A549 (cell line): ENCODE data around the gene HIVEP3. TPM values are rescaled to one million over a fixed set of nuclear protein-coding genes. Genes with fewer than 3 reads are reported as not detected.

ENCODE experiments used
- ATAC-seq, 2 experiments: fragments of 200-7000 bp in 1 of 2; fragments of >200 bp in 1 of 2; cut with Nextera tagmentation in 1 of 2; cut with Tn5 transposase in 1 of 2; 3 replicates each; pipeline versions ENCODE4 v1.8.0 to v1.9.1; 2018 to 2020; ENCODE audit warnings: mild to moderate bottlenecking in 1 of 2, moderate library complexity in 1 of 2
- CTCF ChIA-PET: fragments of 300-600 bp; sonication (Branson Sonifier 250); formaldehyde crosslinking; extraction: SDS; loops from one replicate; lab custom pipeline; 2021; ENCODE audit warnings: antibody characterized with exemption, inconsistent platforms; lab: Yijun Ruan, JAX
- POLR2A ChIA-PET: fragments of 350-600 bp; formaldehyde crosslinking; extraction: SDS; loops from one replicate; lab custom pipeline; 2021; ENCODE audit warnings: antibody characterized with exemption, inconsistent platforms; lab: Yijun Ruan, JAX
- DNase-seq, 2 experiments: peaks; one replicate each; pipeline versions ENCODE4 v3.0.0 to v3.0.0-alpha.2; 2011 to 2016; ENCODE audit warnings: low read depth in 1 of 2, low spot score in 1 of 2
- FAIRE-seq: peaks from 2 replicates; lab custom pipeline; 2011; peaks lifted over from hg19 to GRCh38; lab: Jason Lieb, UNC
- H3K27ac ChIP-seq, 2 experiments: fragments of >200 bp; sonication (Bioruptor Twin); formaldehyde crosslinking; 3 replicates each; pipeline ENCODE4 v1.5.1; 2016 to 2017
- H3K4me1 ChIP-seq: fragments of >200 bp; sonication (Bioruptor Twin); formaldehyde crosslinking; 3 replicates; pipeline ENCODE4 v1.6.1; 2016
- H3K4me2 ChIP-seq: fragments of >200 bp; sonication (Bioruptor Twin); formaldehyde crosslinking; 3 replicates; pipeline ENCODE4 v1.6.1; 2016
- H3K4me3 ChIP-seq: fragments of >200 bp; sonication (Bioruptor Twin); formaldehyde crosslinking; 3 replicates; pipeline ENCODE4 v1.5.1; 2016
- H3K9me3 ChIP-seq: fragments of >200 bp; sonication (Bioruptor Twin); formaldehyde crosslinking; 3 replicates; pipeline ENCODE4 v1.6.1; 2016
- BCL3 ChIP-seq: fragments of >200 bp; sonication (Bioruptor Twin); formaldehyde crosslinking; IDR thresholded peaks from 3 replicates; pipeline ENCODE4 v1.6.1; 2016
- BHLHE40 ChIP-seq: IDR thresholded peaks from 2 replicates; pipeline ENCODE4 v1.6.1; 2012; ENCODE audit warnings: low read depth, low read length, inconsistent platforms
- CEBPB ChIP-seq, 2 experiments: fragments of >200 bp in 1 of 2; sonication (Bioruptor Twin) in 1 of 2; formaldehyde crosslinking in 1 of 2; IDR thresholded peaks; 2 replicates each; pipeline ENCODE4 v1.6.1; 2012 to 2016
- CHD2 ChIP-seq: fragments of 150-350 bp; IDR thresholded peaks from 2 replicates; pipeline ENCODE4 v1.6.1; 2014; ENCODE audit warnings: low read length; ENCODE audit not compliant: partially characterized antibody
- CHD4 ChIP-seq: fragments of 200-600 bp; sonication (generic); IDR thresholded peaks from 2 replicates; pipeline ENCODE4 v1.6.1; 2016; ENCODE audit warnings: antibody characterized with exemption, mild to moderate bottlenecking, borderline replicate concordance
- CTCF ChIP-seq: fragments of >200 bp; sonication (Bioruptor Twin); formaldehyde crosslinking; IDR thresholded peaks from 3 replicates; pipeline ENCODE4 v1.5.1; 2016
- E2F6 ChIP-seq: IDR thresholded peaks from 2 replicates; pipeline ENCODE4 v1.6.1; 2012; ENCODE audit warnings: low read depth, borderline replicate concordance
- EHF ChIP-seq: fragments of 250-450 bp; sonication (Bioruptor Pico); IDR thresholded peaks from 2 replicates; pipeline ENCODE4 v1.5.0; 2020; ENCODE audit warnings: mild to moderate bottlenecking
- EP300 ChIP-seq, 2 experiments: fragments of >200 bp; sonication (Bioruptor Twin); formaldehyde crosslinking; IDR thresholded peaks; 2 replicates in 1 of 2; 3 replicates in 1 of 2; pipeline ENCODE4 v1.6.1; 2016 to 2017
- ESRRA ChIP-seq: fragments of 150-350 bp; IDR thresholded peaks from 2 replicates; pipeline ENCODE4 v1.6.1; 2014; ENCODE audit warnings: mild to moderate bottlenecking, low read length, borderline replicate concordance
- GATA3 ChIP-seq: IDR thresholded peaks from 2 replicates; pipeline ENCODE4 v1.6.1; 2012; ENCODE audit warnings: borderline replicate concordance
- HES2 ChIP-seq: fragments of >200 bp; sonication (Bioruptor Twin); formaldehyde crosslinking; IDR thresholded peaks from 2 replicates; pipeline ENCODE4 v1.6.1; 2016
- HOXA7 ChIP-seq: fragments of 250-450 bp; sonication (Bioruptor Pico); IDR thresholded peaks from 2 replicates; pipeline ENCODE4 v1.5.0; 2020; ENCODE audit warnings: mild to moderate bottlenecking, moderate library complexity
- HOXB5 ChIP-seq: fragments of 250-450 bp; sonication (Bioruptor Pico); IDR thresholded peaks from 2 replicates; pipeline ENCODE4 v1.5.0; 2020; ENCODE audit warnings: mild to moderate bottlenecking, moderate library complexity
- KDM1A ChIP-seq: fragments of 200-600 bp; sonication (generic); IDR thresholded peaks from 2 replicates; pipeline ENCODE4 v1.6.1; 2016; ENCODE audit warnings: low read depth, mild to moderate bottlenecking
- MAFK ChIP-seq: fragments of 450-650 bp; IDR thresholded peaks from 2 replicates; pipeline ENCODE4 v1.6.1; 2014; ENCODE audit not compliant: partially characterized antibody
- NR3C1 ChIP-seq: fragments of >200 bp; sonication (Bioruptor Twin); formaldehyde crosslinking; IDR thresholded peaks from 3 replicates; pipeline ENCODE4 v1.6.1; 2017
- RARB ChIP-seq: fragments of 250-450 bp; sonication (Bioruptor Pico); IDR thresholded peaks from 2 replicates; pipeline ENCODE4 v1.8.0; 2021; ENCODE audit warnings: mild to moderate bottlenecking, moderate library complexity
- RCOR1 ChIP-seq: fragments of 150-350 bp; IDR thresholded peaks from 2 replicates; pipeline ENCODE4 v1.6.1; 2014; ENCODE audit warnings: antibody characterized with exemption, low read length, low read depth
- REST ChIP-seq: fragments of 200-600 bp; sonication (generic); IDR thresholded peaks from 2 replicates; pipeline ENCODE4 v1.6.1; 2016; ENCODE audit warnings: antibody characterized with exemption, mild to moderate bottlenecking, moderate library complexity
- RFX5 ChIP-seq: fragments of 450-650 bp; IDR thresholded peaks from 2 replicates; pipeline ENCODE4 v1.7.1; 2014; ENCODE audit warnings: antibody characterized with exemption, mild to moderate bottlenecking, moderate library complexity
- SREBF2 ChIP-seq: fragments of 450-650 bp; IDR thresholded peaks from 2 replicates; pipeline ENCODE4 v1.6.1; 2014; ENCODE audit warnings: mild to moderate bottlenecking, moderate library complexity
- TFCP2L1 ChIP-seq: fragments of 250-450 bp; sonication (Bioruptor Pico); IDR thresholded peaks from 2 replicates; pipeline ENCODE4 v1.5.0; 2021; ENCODE audit warnings: mild to moderate bottlenecking
- USF2 ChIP-seq: fragments of 450-650 bp; IDR thresholded peaks from 2 replicates; pipeline ENCODE4 v1.6.1; 2014; ENCODE audit warnings: antibody characterized with exemption
- ZFP36 ChIP-seq: fragments of 450-650 bp; IDR thresholded peaks from 2 replicates; pipeline ENCODE4 v1.6.1; 2014; ENCODE audit warnings: borderline replicate concordance; ENCODE audit not compliant: partially characterized antibody
- ZNF302 ChIP-seq: fragments of 250-450 bp; sonication (Bioruptor Pico); IDR thresholded peaks from 2 replicates; pipeline ENCODE4 v1.9.0; 2021; ENCODE audit warnings: inconsistent platforms, mild to moderate bottlenecking, moderate library complexity
- ZSCAN20 ChIP-seq: fragments of 250-450 bp; sonication (Bioruptor Pico); IDR thresholded peaks from 2 replicates; pipeline ENCODE4 v1.8.0; 2022; ENCODE audit warnings: mild to moderate bottlenecking, moderate library complexity
- WGBS: methylation state at CpG from one replicate; pipeline ENCODE4 v1.1.6; 2017; ENCODE audit errors: missing lambda C conversion rate; 5-methylcytosine and 5-hydroxymethylcytosine counted together
- polyA plus RNA-seq, 4 experiments: library from polyadenylated mRNA; depleted of rRNA in 3 of 4; stranded (reverse); fragments of >200 nt; fragmentation: RNase III in 1 of 4; extraction: RNeasy Plus Mini Kit Qiagen cat#74134 plus additional on column Dnase treatment in 1 of 4; gene quantifications; 2 replicates in 3 of 4; 3 replicates in 1 of 4; pipeline ENCODE4 v1.2.3, GENCODE V29; 2011 to 2017

HIVEP3 gene
- polyA plus RNA-seq, 2 of the 4 experiments (the other 2 are of a cell fraction), result 1.5 to 2.0 TPM

GRCh38 chr1:41655632-41656031 is 263.1 kb downstream of the HIVEP3 start:
- Histone ChIP-seq H3K4me2 (no peak overlapping the region), H3K9me3 (no peaks in the 10 kb centered on the region), H3K4me1 (no peaks in the 10 kb centered on the region), H3K4me3 (no peak overlapping the region), H3K27ac (no peak overlapping the region)
- CTCF ChIA-PET, result interaction anchor here (0.7 kb wide), 1 partner anchor 11 kb away, joined by 3 read pairs; no protein-coding TSS in a partner anchor
- POLR2A ChIA-PET, result no interaction called here
- FAIRE-seq (no peak), DNase-seq (no peak), ATAC-seq (no peak)
- WGBS, result 82% methylated on average over 3 of the region's 3 CpGs
- TF ChIP-seq BHLHE40, result no peak
- TF ChIP-seq HOXA7 (CRISPR knock-in tag), result no peak
- TF ChIP-seq SREBF2, result no peak
- no peak for TF ChIP-seq KDM1A
- no peak for TF ChIP-seq TFCP2L1 (CRISPR knock-in tag)
- TF ChIP-seq RCOR1, result no peak
- TF ChIP-seq HOXB5 (CRISPR knock-in tag), result no peak
- no peak for TF ChIP-seq USF2
- no peak for TF ChIP-seq CHD4
- no peak for TF ChIP-seq REST
- TF ChIP-seq HES2, result no peak
- no peak for TF ChIP-seq ZNF302 (CRISPR knock-in tag)
- TF ChIP-seq RARB (CRISPR knock-in tag), result no peak
- no peak for TF ChIP-seq E2F6
- TF ChIP-seq GATA3, result no peak

- Histone ChIP-seq H3K4me2 (no peak overlapping the region), H3K4me3 (no peak overlapping the region), H3K4me1 (no peaks in the 10 kb centered on the region), H3K27ac (no peak overlapping the region), H3K9me3 (no peaks in the 10 kb centered on the region)
- 90% methylated on average over 3 of the region's 3 CpGs for WGBS
- TF ChIP-seq ESRRA (no peak), HOXA7 (CRISPR knock-in tag) (no peak), ZNF302 (CRISPR knock-in tag) (no peak), CEBPB (IDR thresholded peaks at IDR 0.05) (no peak), ZSCAN20 (CRISPR knock-in tag) (no peak), USF2 (no peak), MAFK (no peak), RFX5 (no peak), NR3C1 (no peak), EHF (no peak), CTCF (no peak), BCL3 (no peak), TFCP2L1 (CRISPR knock-in tag) (no peak), CHD2 (no peak), EP300 (IDR thresholded peaks at IDR 0.05) (no peak), E2F6 (no peak), HOXB5 (CRISPR knock-in tag) (no peak), RARB (CRISPR knock-in tag) (no peak), SREBF2 (no peak), ZFP36 (no peak)
- no peak for DNase-seq
- CTCF ChIA-PET, result interaction anchor here (0.6 kb wide), 1 partner anchor 111 kb away, joined by 4 read pairs; no protein-coding TSS in a partner anchor
- POLR2A ChIA-PET, result no interaction called here
- FAIRE-seq, result no peak
- ATAC-seq, result no peak
These were observed 265.1 kb downstream of the HIVEP3 start for GRCh38 chr1:41653574-41653973.
